ENCODE results near the gene JPH2.

GRCh38 chr20:44072384-44072783 is 114.6 kb downstream of the JPH2 start:
- TF ChIP-seq CTCF (conservative IDR thresholded peaks at IDR 0.05; ENCODE audit: low read depth in 2 of 2) (no peak), POLR2AphosphoS5 (IDR thresholded peaks at IDR 0.05; ENCODE audit: low read depth) (no peak), REST (IDR thresholded peaks at IDR 0.05; ENCODE audit: unreplicated experiment) (no peak), CREB1 (CRISPR knock-in tag; IDR thresholded peaks at IDR 0.05; ENCODE audit: low read depth) (no peak), EZH2phosphoT487 (IDR thresholded peaks at IDR 0.05; ENCODE audit: unreplicated experiment) (no peak), ZNF331 (CRISPR knock-in tag; IDR thresholded peaks at IDR 0.05; ENCODE audit: low read depth) (no peak), EZH2 (IDR thresholded peaks at IDR 0.05; ENCODE audit: low read depth, unreplicated experiment) (no peak)

All from GM23338 (cell line).